K562 (cell line): Measurements from ENCODE around the gene TRIM3. TPM values are rescaled to one million over a fixed set of nuclear protein-coding genes. Genes with fewer than 3 reads are reported as not detected.

Experiments
- CC2D1A ChIP-seq: fragments of 450-650 bp; IDR thresholded peaks from 2 replicates; pipeline ENCODE4 v1.6.1; 2017; ENCODE audit warnings: mild to moderate bottlenecking
- CCNT2 ChIP-seq: IDR thresholded peaks from 2 replicates; pipeline ENCODE4 v1.6.1; 2011; ENCODE audit warnings: borderline replicate concordance, low read depth, mild to moderate bottlenecking, moderate library complexity, mixed read lengths, low read length; ENCODE audit not compliant: insufficient read length; ENCODE audit errors: extremely low read depth
- ETV5 ChIP-seq: sonication (generic); formaldehyde crosslinking; IDR thresholded peaks from 2 replicates; pipeline ENCODE4 v1.4.0; 2020; ENCODE audit warnings: low read depth, mild to moderate bottlenecking, missing genetic modification reagents
- HNRNPLL ChIP-seq: fragments of 200-400 bp; formaldehyde crosslinking; IDR thresholded peaks from 2 replicates; pipeline ENCODE4 v1.6.1; 2017; ENCODE audit warnings: low read length, low read depth, mild to moderate bottlenecking; ENCODE audit not compliant: poor library complexity, severe bottlenecking
- KDM2B ChIP-seq: fragments of 250-450 bp; sonication (Bioruptor Pico); IDR thresholded peaks from 2 replicates; pipeline ENCODE4 v1.8.0; 2021; ENCODE audit warnings: mild to moderate bottlenecking, moderate library complexity
- MCM3 ChIP-seq: fragments of 450-650 bp; IDR thresholded peaks from 2 replicates; pipeline ENCODE4 v1.6.1; 2016
- PCBP2 ChIP-seq: fragments of 200-400 bp; formaldehyde crosslinking; IDR thresholded peaks from 2 replicates; pipeline ENCODE4 v1.6.1; 2018; ENCODE audit warnings: low read length, low read depth, mild to moderate bottlenecking, moderate library complexity; ENCODE audit not compliant: poor library complexity, severe bottlenecking
- SMAD4 ChIP-seq: fragments of 250-450 bp; sonication (Bioruptor Pico); conservative IDR thresholded peaks from 2 replicates; pipeline ENCODE4 v1.8.0; 2021; ENCODE audit warnings: inconsistent platforms, mild to moderate bottlenecking, moderate library complexity
- SP1 ChIP-seq: sonication (generic); formaldehyde crosslinking; IDR thresholded peaks from 2 replicates; pipeline ENCODE4 v1.8.1; 2022; ENCODE audit warnings: mild to moderate bottlenecking, missing genetic modification reagents
- SUPT5H ChIP-seq: fragments of 450-650 bp; IDR thresholded peaks from 2 replicates; pipeline ENCODE4 v1.6.1; 2016
- TBP ChIP-seq: optimal IDR thresholded peaks from 2 replicates; pipeline ENCODE3; 2011; ENCODE audit warnings: low read depth, low read length, improper control_type of control experiment
- ZNF3 ChIP-seq: fragments of 250-450 bp; sonication (Bioruptor Pico); IDR thresholded peaks from 2 replicates; pipeline ENCODE4 v1.5.0; 2021; ENCODE audit warnings: mild to moderate bottlenecking, moderate library complexity
- polyA plus RNA-seq, 8 experiments: library from polyadenylated mRNA; depleted of rRNA in 4 of 8; stranded (reverse) in 5 of 8; unstranded in 3 of 8; fragments of >200 nt; fragmentation: Nextera tagmentation in 2 of 8; fragmentation: Illumina TruSeq in 1 of 8; extraction: Ambion mirVana in 2 of 8; extraction: Trizol in 1 of 8; gene quantifications; 2 replicates each; pipeline versions ENCODE4 v1.2.1 to v1.2.3, GENCODE V29; 2011 to 2014; ENCODE audit warnings: inconsistent platforms in 1 of 8, missing spikeins in 1 of 8
- total RNA-seq, 7 experiments: library from RNA; depleted of rRNA in 6 of 7; stranded (reverse); fragments of >200 nt in 6 of 7; fragmentation: Illumina TruSeq in 2 of 7; extraction: Trizol in 2 of 7; gene quantifications; 2 replicates each; pipeline versions ENCODE4 v1.2.1 to v1.2.3, GENCODE V29; 2011 to 2021; ENCODE audit warnings: low replicate concordance in 1 of 7
- TF ChIP-seq, protein P1 (sequence below), 2 experiments: IDR thresholded peaks; 2 replicates each; pipeline ENCODE4 v1.6.1; 2012; ENCODE audit warnings: improper control_type of control experiment in 2 of 2, low read depth in 2 of 2, low read length in 2 of 2, borderline replicate concordance in 1 of 2
- TF ChIP-seq, protein P2 (sequence below), 2 experiments: IDR thresholded peaks; 2 replicates each; pipeline ENCODE4 v1.6.1; 2011; ENCODE audit warnings: borderline replicate concordance in 1 of 2, control low read depth in 1 of 2, low read depth in 1 of 2, low read length in 1 of 2, mild to moderate bottlenecking in 1 of 2, mixed read lengths in 1 of 2, moderate library complexity in 1 of 2; ENCODE audit not compliant: insufficient read depth in 1 of 2, insufficient read length in 1 of 2, poor library complexity in 1 of 2, severe bottlenecking in 1 of 2; ENCODE audit errors: extremely low read depth in 1 of 2
- TF ChIP-seq, protein P3 (sequence below), 2 experiments: fragments of 200-800 bp in 1 of 2; sonication (Bioruptor generic) in 1 of 2; sonication (generic) in 1 of 2; formaldehyde crosslinking in 1 of 2; IDR thresholded peaks in 1 of 2; conservative IDR thresholded peaks in 1 of 2; 2 replicates each; pipeline versions ENCODE4 v1.5.0 to v1.6.1; 2016 to 2020; ENCODE audit warnings: missing compliant biosample characterization in 1 of 2, missing genetic modification characterization in 1 of 2, missing genetic modification reagents in 1 of 2
- TF ChIP-seq, protein P4 (sequence below): fragments of 200-800 bp; sonication (Bioruptor generic); IDR thresholded peaks from 2 replicates; pipeline ENCODE4 v1.6.1; 2017; ENCODE audit warnings: missing genetic modification characterization, missing compliant biosample characterization
- TF ChIP-seq, protein P5 (sequence below): sonication (generic); formaldehyde crosslinking; IDR thresholded peaks from 2 replicates; pipeline ENCODE4 v1.8.0; 2022; ENCODE audit warnings: missing genetic modification reagents, mild to moderate bottlenecking, moderate library complexity, borderline replicate concordance

The TRIM3 gene
- total and polyA plus RNA-seq, 9 of the 15 experiments (the other 6 are each of a cell fraction or from before 2014, with no cell fraction given) = 0.45 to 9.2 (median 4.7) TPM

DNA sequence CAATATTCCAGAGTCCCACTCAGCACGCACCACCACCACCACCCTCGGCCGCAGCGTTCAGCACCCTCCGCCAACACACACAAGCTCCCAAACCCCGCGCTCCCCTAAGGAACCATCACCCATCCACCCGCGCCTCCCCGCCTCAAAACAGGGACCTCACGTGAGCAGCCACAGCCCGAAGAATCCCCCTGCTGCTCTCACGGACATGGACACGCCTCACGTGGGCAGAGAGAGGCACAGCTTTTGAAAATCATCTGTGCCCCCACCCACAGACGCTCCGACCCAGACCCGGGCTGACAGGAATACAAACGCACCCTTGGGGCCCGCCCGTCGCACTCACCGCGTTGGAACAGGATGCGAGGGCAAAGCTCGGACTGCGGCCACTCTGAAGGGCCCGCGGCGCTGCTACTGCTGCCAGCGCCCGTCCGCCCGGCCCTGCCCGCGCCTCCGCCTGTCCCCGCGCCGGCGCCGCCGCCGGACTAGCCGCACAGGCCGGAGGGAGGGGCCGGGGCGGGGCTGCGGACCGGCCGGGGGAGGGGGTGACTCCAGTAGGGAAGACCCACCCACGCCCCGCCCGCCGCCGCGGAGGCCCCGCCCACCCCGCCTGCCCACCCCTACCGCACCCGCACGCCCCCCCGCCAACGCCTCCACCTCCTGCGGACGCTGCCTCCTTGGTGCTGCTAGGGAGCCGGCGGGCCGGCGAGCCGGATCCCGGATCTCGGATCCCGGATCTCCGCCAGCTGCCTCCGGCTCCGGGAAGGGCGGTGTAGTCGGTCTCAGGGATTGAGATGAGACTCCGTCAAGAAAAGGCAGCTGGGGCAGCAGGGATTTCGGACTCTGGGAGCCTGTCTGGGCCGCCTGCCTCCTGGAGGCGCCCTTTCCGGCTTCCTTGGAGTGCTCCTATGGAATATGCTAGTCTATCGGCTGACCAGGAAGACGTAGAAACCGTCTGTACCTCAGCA lies at the start of gene TRIM3 (continued):
- no peak for TF ChIP-seq ZNF3 (CRISPR knock-in tag)
- TF ChIP-seq KDM2B (CRISPR knock-in tag) = no peak
- peak; percentile 40; the same call in 1 of the 2 replicates for TF ChIP-seq CC2D1A
- TF ChIP-seq SUPT5H = peak; percentile 35; the same call in 1 of the 2 replicates
- peak; percentile 60; the same call in 1 of the 2 replicates for TF ChIP-seq SP1 (CRISPR knock-in tag)
- peak; percentile 46 for TF ChIP-seq TBP
- TF ChIP-seq, protein P1, sequence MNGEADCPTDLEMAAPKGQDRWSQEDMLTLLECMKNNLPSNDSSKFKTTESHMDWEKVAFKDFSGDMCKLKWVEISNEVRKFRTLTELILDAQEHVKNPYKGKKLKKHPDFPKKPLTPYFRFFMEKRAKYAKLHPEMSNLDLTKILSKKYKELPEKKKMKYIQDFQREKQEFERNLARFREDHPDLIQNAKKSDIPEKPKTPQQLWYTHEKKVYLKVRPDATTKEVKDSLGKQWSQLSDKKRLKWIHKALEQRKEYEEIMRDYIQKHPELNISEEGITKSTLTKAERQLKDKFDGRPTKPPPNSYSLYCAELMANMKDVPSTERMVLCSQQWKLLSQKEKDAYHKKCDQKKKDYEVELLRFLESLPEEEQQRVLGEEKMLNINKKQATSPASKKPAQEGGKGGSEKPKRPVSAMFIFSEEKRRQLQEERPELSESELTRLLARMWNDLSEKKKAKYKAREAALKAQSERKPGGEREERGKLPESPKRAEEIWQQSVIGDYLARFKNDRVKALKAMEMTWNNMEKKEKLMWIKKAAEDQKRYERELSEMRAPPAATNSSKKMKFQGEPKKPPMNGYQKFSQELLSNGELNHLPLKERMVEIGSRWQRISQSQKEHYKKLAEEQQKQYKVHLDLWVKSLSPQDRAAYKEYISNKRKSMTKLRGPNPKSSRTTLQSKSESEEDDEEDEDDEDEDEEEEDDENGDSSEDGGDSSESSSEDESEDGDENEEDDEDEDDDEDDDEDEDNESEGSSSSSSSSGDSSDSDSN (IDR thresholded peaks at IDR 0.05; ENCODE audit: borderline replicate concordance in 1 of 2, low read depth in 2 of 2, low read length in 2 of 2) = peak; percentile 69 to 78; a peak in 3 of 4 replicates
- TF ChIP-seq CCNT2 = peak; percentile 61
- peak; percentile 27; the same call in 1 of the 2 replicates for TF ChIP-seq SMAD4 (CRISPR knock-in tag)
- no peak for TF ChIP-seq PCBP2
- no peak for TF ChIP-seq MCM3
- TF ChIP-seq HNRNPLL = peak; percentile 46
- peak; percentile 37; the same call in 1 of the 2 replicates for TF ChIP-seq ETV5 (CRISPR knock-in tag)
- TF ChIP-seq, protein P2, sequence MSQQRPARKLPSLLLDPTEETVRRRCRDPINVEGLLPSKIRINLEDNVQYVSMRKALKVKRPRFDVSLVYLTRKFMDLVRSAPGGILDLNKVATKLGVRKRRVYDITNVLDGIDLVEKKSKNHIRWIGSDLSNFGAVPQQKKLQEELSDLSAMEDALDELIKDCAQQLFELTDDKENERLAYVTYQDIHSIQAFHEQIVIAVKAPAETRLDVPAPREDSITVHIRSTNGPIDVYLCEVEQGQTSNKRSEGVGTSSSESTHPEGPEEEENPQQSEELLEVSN (IDR thresholded peaks at IDR 0.05; ENCODE audit: borderline replicate concordance in 1 of 2, extremely low read depth in 1 of 2, insufficient read depth in 1 of 2, insufficient read length in 1 of 2, low read depth in 1 of 2, low read length in 1 of 2, poor library complexity in 1 of 2, severe bottlenecking in 1 of 2) = peak in 1 of 2 experiments; percentile 36
- TF ChIP-seq, protein P3, sequence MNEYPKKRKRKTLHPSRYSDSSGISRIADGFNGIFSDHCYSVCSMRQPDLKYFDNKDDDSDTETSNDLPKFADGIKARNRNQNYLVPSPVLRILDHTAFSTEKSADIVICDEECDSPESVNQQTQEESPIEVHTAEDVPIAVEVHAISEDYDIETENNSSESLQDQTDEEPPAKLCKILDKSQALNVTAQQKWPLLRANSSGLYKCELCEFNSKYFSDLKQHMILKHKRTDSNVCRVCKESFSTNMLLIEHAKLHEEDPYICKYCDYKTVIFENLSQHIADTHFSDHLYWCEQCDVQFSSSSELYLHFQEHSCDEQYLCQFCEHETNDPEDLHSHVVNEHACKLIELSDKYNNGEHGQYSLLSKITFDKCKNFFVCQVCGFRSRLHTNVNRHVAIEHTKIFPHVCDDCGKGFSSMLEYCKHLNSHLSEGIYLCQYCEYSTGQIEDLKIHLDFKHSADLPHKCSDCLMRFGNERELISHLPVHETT (CRISPR knock-in tag; conservative IDR thresholded peaks at IDR 0.05 in 1 of 2, IDR thresholded peaks at IDR 0.05 in 1 of 2) = 0 out of 4 replicates have a peak, but pooled peaks of 1 of the 2 experiments have one; percentile 58
- TF ChIP-seq, protein P4, sequence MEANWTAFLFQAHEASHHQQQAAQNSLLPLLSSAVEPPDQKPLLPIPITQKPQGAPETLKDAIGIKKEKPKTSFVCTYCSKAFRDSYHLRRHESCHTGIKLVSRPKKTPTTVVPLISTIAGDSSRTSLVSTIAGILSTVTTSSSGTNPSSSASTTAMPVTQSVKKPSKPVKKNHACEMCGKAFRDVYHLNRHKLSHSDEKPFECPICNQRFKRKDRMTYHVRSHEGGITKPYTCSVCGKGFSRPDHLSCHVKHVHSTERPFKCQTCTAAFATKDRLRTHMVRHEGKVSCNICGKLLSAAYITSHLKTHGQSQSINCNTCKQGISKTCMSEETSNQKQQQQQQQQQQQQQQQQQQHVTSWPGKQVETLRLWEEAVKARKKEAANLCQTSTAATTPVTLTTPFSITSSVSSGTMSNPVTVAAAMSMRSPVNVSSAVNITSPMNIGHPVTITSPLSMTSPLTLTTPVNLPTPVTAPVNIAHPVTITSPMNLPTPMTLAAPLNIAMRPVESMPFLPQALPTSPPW = peak; percentile 100
- TF ChIP-seq, protein P5, sequence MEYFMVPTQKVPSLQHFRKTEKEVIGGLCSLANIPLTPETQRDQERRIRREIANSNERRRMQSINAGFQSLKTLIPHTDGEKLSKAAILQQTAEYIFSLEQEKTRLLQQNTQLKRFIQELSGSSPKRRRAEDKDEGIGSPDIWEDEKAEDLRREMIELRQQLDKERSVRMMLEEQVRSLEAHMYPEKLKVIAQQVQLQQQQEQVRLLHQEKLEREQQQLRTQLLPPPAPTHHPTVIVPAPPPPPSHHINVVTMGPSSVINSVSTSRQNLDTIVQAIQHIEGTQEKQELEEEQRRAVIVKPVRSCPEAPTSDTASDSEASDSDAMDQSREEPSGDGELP = peak; percentile 59
